Caco-2 (cell line): ENCODE data around the gene SEMA3F. TPM values are rescaled to one million over a fixed set of nuclear protein-coding genes. Genes with fewer than 3 reads are reported as not detected.

Experiments used
- BruUV-seq: library from RNA; stranded (reverse); fragments of 400-500 nt; replicated peaks from 2 replicates; lab custom pipeline; 2021; lab: Mats Ljungman, UMichigan
- CTCF ChIA-PET: fragments of 300-600 bp; sonication (Branson Sonifier 250); formaldehyde crosslinking; loops from one replicate; lab custom pipeline; 2022; ENCODE audit warnings: antibody characterized with exemption; lab: Charles Lee
- POLR2A ChIA-PET: fragments of 300-600 bp; sonication (Branson Sonifier 250); formaldehyde crosslinking; loops from one replicate; lab custom pipeline; 2022; ENCODE audit warnings: antibody characterized with exemption; lab: Charles Lee
- DNase-seq, 2 experiments: peaks; one replicate each; pipeline versions ENCODE4 v3.0.0 to v3.0.0-alpha.2; 2020 to 2022
- H3K27me3 ChIP-seq: replicated peaks from 2 replicates; pipeline ENCODE4 v1.6.0; 2011; ENCODE audit warnings: low read length; ENCODE audit not compliant: control insufficient read depth, insufficient read depth
- H3K36me3 ChIP-seq: 2 replicates; pipeline ENCODE4 v1.5.1; 2011; ENCODE audit warnings: low read length; ENCODE audit not compliant: control insufficient read depth, insufficient read depth
- H3K4me1 ChIP-seq: fragments of 250-450 bp; sonication (Bioruptor Pico); 2 replicates; pipeline ENCODE4 v1.5.1; 2020; ENCODE audit warnings: mild to moderate bottlenecking
- H3K4me3 ChIP-seq: 2 replicates; pipeline ENCODE4 v1.5.1; 2011; ENCODE audit warnings: low read depth, mild to moderate bottlenecking, control low read depth, low read length
- H3K9me3 ChIP-seq: fragments of 250-450 bp; sonication (Bioruptor Pico); 2 replicates; pipeline ENCODE4 v1.5.1; 2020; ENCODE audit warnings: mild to moderate bottlenecking, moderate library complexity
- H3K27ac Mint-ChIP-seq: one replicate; pipeline ENCODE4 v1.8.0; 2022; ENCODE audit warnings: mixed read lengths; ENCODE audit not compliant: unreplicated experiment
- H3K27me3 Mint-ChIP-seq: one replicate; pipeline ENCODE4 v1.8.0; 2022; ENCODE audit warnings: mixed read lengths; ENCODE audit not compliant: insufficient read depth, unreplicated experiment
- H3K36me3 Mint-ChIP-seq: one replicate; pipeline ENCODE4 v1.8.0; 2022; ENCODE audit warnings: mild to moderate bottlenecking, mixed read lengths; ENCODE audit not compliant: insufficient read depth, unreplicated experiment
- H3K4me1 Mint-ChIP-seq: one replicate; pipeline ENCODE4 v1.8.0; 2022; ENCODE audit warnings: low read depth, mixed read lengths; ENCODE audit not compliant: unreplicated experiment
- H3K4me3 Mint-ChIP-seq: one replicate; pipeline ENCODE4 v1.8.0; 2022; ENCODE audit warnings: mild to moderate bottlenecking, moderate library complexity, mixed read lengths; ENCODE audit not compliant: unreplicated experiment
- H3K9me3 Mint-ChIP-seq: one replicate; pipeline ENCODE4 v1.8.0; 2022; ENCODE audit warnings: mixed read lengths; ENCODE audit not compliant: unreplicated experiment
- intact Hi-C: fragments of 100-400 bp; cut with micrococcal nuclease; formaldehyde crosslinking; loops from one replicate; pipeline ENCODE4 v1.10.0; 2022; ENCODE audit not compliant: unreplicated experiment
- total RNA-seq: library from RNA; stranded (reverse); gene quantifications from 2 replicates; pipeline ENCODE4 v1.2.3, GENCODE V29; 2022
- TF ChIP-seq, protein P1 (sequence below), 2 experiments: fragments of 200-600 bp in 1 of 2; IDR thresholded peaks; 1 replicate in 1 of 2; 2 replicates in 1 of 2; pipeline versions ENCODE4 v1.5.1 to v1.8.0; 2011 to 2022; ENCODE audit warnings: antibody characterized with exemption in 1 of 2, control low read depth in 1 of 2, inconsistent platforms in 1 of 2, low read depth in 1 of 2, low read length in 1 of 2, mild to moderate bottlenecking in 1 of 2, moderate library complexity in 1 of 2; ENCODE audit not compliant: insufficient read depth in 1 of 2, severe bottlenecking in 1 of 2, unreplicated experiment in 1 of 2

SEMA3F gene
- total RNA-seq, 1 experiment from 2014 or later = 16.5 TPM

GRCh38 chr3:50154476-50154839, 666 bp upstream of the SEMA3F start:
- no peaks in the 10 kb centered on the region for H3K9me3 ChIP-seq
- H3K27me3 ChIP-seq = no peaks in the 10 kb centered on the region
- Mint-ChIP-seq H3K4me3 (peak overlapping the region; percentile 86), H3K36me3 (peaks cover 14% of the 10 kb centered on the region), H3K27me3 (no peaks in the 10 kb centered on the region), H3K27ac (no peak overlapping the region), H3K4me1 (peaks cover 40% of the 10 kb centered on the region), H3K9me3 (no peaks in the 10 kb centered on the region)
- ChIA-PET POLR2A (no interaction called here), CTCF (interaction anchor here (1.0 kb wide), 1 partner anchor 18 kb away, joined by 3 read pairs; no protein-coding TSS in a partner anchor)
- no peaks in the 10 kb centered on the region for H3K36me3 ChIP-seq
- TF ChIP-seq, protein P1, sequence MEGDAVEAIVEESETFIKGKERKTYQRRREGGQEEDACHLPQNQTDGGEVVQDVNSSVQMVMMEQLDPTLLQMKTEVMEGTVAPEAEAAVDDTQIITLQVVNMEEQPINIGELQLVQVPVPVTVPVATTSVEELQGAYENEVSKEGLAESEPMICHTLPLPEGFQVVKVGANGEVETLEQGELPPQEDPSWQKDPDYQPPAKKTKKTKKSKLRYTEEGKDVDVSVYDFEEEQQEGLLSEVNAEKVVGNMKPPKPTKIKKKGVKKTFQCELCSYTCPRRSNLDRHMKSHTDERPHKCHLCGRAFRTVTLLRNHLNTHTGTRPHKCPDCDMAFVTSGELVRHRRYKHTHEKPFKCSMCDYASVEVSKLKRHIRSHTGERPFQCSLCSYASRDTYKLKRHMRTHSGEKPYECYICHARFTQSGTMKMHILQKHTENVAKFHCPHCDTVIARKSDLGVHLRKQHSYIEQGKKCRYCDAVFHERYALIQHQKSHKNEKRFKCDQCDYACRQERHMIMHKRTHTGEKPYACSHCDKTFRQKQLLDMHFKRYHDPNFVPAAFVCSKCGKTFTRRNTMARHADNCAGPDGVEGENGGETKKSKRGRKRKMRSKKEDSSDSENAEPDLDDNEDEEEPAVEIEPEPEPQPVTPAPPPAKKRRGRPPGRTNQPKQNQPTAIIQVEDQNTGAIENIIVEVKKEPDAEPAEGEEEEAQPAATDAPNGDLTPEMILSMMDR (IDR thresholded peaks at IDR 0.05; ENCODE audit: insufficient read depth in 1 of 2, low read depth in 1 of 2, low read length in 1 of 2, severe bottlenecking in 1 of 2, unreplicated experiment in 1 of 2) = peak in 1 of 2 experiments; percentile 16
- peak overlapping the region; percentile 70 for H3K4me3 ChIP-seq
- BruUV-seq = no TSS peak
- peaks cover 25% of the 10 kb centered on the region for H3K4me1 ChIP-seq
- no peak for DNase-seq
- intact Hi-C loops = no loop called here

DNA sequence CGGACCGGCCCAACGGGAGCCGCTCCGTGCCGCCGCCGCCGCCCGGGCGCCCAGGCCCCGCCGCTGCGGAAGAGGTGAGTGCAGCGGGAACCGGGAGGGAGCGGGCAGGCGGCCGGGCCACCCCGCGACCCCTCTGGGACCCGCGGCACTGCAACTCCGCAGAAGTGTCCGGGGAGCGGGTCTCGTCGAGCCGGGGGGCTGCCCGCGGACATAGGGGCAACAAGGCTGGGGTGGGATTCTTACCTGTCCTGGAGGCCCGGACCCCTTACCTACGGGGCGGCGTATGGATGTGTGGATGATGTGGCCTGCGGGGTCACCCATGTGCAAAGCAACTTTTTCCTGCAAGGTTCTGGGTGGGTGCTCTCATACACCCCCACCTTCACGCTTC, 361 bp downstream of the SEMA3F start:
- CTCF ChIA-PET = no interaction called here
- DNase-seq = no peak
- TF ChIP-seq, protein P1 (IDR thresholded peaks at IDR 0.05; ENCODE audit: insufficient read depth in 1 of 2, low read depth in 1 of 2, low read length in 1 of 2, severe bottlenecking in 1 of 2, unreplicated experiment in 1 of 2) = no peak
- H3K36me3 ChIP-seq = no peaks in the 10 kb centered on the region
- POLR2A ChIA-PET = no interaction called here
- H3K27me3 Mint-ChIP-seq = no peaks in the 10 kb centered on the region
- peak overlapping the region; percentile 90 for H3K4me3 Mint-ChIP-seq
- H3K4me1 Mint-ChIP-seq = peaks cover 33% of the 10 kb centered on the region
- peaks cover 25% of the 10 kb centered on the region for H3K4me1 ChIP-seq
- intact Hi-C loops = loop anchor here (1.0 kb wide), 2 partner anchors 34 kb away; no protein-coding TSS in a partner anchor
- H3K27me3 ChIP-seq = no peaks in the 10 kb centered on the region
- no peaks in the 10 kb centered on the region for H3K9me3 ChIP-seq
- H3K36me3 Mint-ChIP-seq = peaks cover 14% of the 10 kb centered on the region
- no peaks in the 10 kb centered on the region for H3K9me3 Mint-ChIP-seq
- BruUV-seq = no TSS peak
- H3K27ac Mint-ChIP-seq = peak overlapping the region; percentile 76
- H3K4me3 ChIP-seq = peak overlapping the region; percentile 70

GRCh38 chr3:50155891-50156290, 767 bp downstream of the SEMA3F start:
- peaks cover 30% of the 10 kb centered on the region for H3K4me1 Mint-ChIP-seq
- TF ChIP-seq, protein P1 (IDR thresholded peaks at IDR 0.05; ENCODE audit: insufficient read depth in 1 of 2, low read depth in 1 of 2, low read length in 1 of 2, severe bottlenecking in 1 of 2, unreplicated experiment in 1 of 2) = no peak
- Histone ChIP-seq H3K4me3 (peak overlapping the region; percentile 70), H3K9me3 (no peaks in the 10 kb centered on the region), H3K4me1 (peaks cover 25% of the 10 kb centered on the region), H3K36me3 (no peaks in the 10 kb centered on the region), H3K27me3 (no peaks in the 10 kb centered on the region)
- no peak for DNase-seq
- H3K9me3 Mint-ChIP-seq = no peaks in the 10 kb centered on the region
- no TSS peak for BruUV-seq
- ChIA-PET CTCF (no interaction called here), POLR2A (interaction anchor here (0.5 to 0.7 kb wide), 2 partner anchors 17 to 198 kb away, joined by 3 read pairs; no protein-coding TSS in a partner anchor)
- H3K36me3 Mint-ChIP-seq = peaks cover 14% of the 10 kb centered on the region
- H3K27me3 Mint-ChIP-seq = no peaks in the 10 kb centered on the region
- intact Hi-C loops = loop anchor here (1.0 kb wide), 2 partner anchors 33 to 35 kb away; no protein-coding TSS in a partner anchor
- H3K27ac Mint-ChIP-seq = peak overlapping the region; percentile 76
- H3K4me3 Mint-ChIP-seq = peak overlapping the region; percentile 90
